ENCODE results near the gene PIEZO2.
"Not testable (repeated sequence)": the region's sequence is repeated elsewhere in the genome, so short reads cannot be mapped to it uniquely, and the experiment has no call there.

PIEZO2 gene

DNA sequence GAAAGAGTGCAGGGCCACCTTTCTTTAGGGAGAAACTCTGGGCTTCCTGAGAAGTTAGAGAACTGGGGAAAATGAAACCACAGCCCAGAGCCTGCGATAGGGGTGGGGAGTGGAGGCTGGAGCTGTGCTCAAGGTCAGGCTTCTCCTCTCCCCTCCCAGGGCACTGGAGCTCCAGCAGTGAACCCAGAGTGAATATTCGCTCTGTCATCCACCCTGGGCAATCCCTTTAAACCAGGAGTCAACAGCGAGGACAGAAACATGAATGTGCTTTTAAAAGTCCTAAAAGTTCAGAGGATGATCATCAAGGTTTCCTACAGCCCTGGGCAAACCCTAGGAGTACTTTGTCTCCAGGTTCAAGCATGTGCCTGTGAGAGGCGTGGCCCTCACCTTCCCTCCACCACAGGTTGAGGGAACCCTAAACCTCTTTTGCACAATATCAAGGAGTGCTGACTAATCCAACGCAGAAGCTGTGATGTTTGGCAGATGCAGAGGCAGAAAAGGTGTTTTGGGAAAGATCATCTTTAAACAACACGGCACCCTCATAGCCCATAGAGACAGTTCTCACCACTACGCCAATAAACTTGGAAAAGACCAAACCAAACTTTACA is 522.7 kb downstream of the PIEZO2 start:
- not testable (repeated sequence) for H3K9me3 ChIP-seq (ENCODE audit: severe bottlenecking); H3K27me3 ChIP-seq (ENCODE audit: insufficient read depth, poor library complexity, severe bottlenecking); H3K27ac ChIP-seq (ENCODE audit: poor library complexity, severe bottlenecking); DNase-seq (ENCODE audit: low spot score); H3K4me1 ChIP-seq (ENCODE audit: insufficient read depth, poor library complexity, severe bottlenecking); H3K36me3 ChIP-seq (ENCODE audit: low read depth); H3K4me3 ChIP-seq (ENCODE audit: severe bottlenecking)
- ATAC-seq (ENCODE audit: low read depth): peak; percentile 74; the same call in 2 of the 3 replicates

DNA sequence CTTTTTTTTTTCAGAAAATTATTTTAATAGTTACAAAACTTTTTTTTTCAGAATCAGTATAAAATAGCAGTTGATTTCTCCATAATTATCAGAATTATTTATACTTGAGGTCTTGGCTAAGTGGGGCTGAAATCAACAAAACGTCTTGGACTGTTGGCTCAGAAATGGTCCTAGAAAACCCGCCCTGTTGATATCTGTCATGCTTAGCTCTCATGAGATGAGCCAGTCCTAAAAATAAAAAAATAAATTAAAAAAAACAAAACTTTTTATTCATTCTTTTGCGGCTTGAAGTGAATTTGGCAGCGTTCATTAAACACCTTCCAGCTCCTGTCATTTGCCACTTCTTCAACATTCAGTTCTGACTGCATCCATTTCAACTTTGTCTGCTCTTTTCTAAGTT is 525.8 kb downstream of the PIEZO2 start:
- H3K4me3 ChIP-seq (ENCODE audit: severe bottlenecking); H3K27ac ChIP-seq (ENCODE audit: poor library complexity, severe bottlenecking); H3K27me3 ChIP-seq (ENCODE audit: insufficient read depth, poor library complexity, severe bottlenecking); H3K4me1 ChIP-seq (ENCODE audit: insufficient read depth, poor library complexity, severe bottlenecking); H3K36me3 ChIP-seq (ENCODE audit: low read depth); DNase-seq (ENCODE audit: low spot score); H3K9me3 ChIP-seq (ENCODE audit: severe bottlenecking); ATAC-seq (ENCODE audit: low read depth): not testable (repeated sequence)

DNA sequence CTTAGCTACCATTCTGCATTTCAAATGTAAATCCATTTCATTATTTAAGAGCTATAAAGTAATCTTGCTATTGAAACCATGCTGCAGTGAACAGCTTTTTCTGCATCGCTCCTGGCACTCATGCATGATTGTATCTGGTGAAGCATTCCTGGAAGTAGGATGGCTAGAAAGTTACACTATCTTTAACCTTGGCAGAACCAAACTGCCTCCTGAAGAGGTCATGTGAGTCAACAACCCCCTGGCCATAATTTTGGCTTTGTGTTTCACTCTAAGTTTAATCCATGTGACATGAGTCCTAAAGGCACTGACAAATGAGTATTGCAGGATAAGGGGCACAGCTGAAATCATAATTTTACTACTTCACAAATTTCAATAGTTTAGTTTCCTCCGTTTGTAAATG is 526.4 kb downstream of the PIEZO2 start:
- H3K27me3 ChIP-seq (ENCODE audit: insufficient read depth, poor library complexity, severe bottlenecking); H3K27ac ChIP-seq (ENCODE audit: poor library complexity, severe bottlenecking); H3K4me1 ChIP-seq (ENCODE audit: insufficient read depth, poor library complexity, severe bottlenecking); H3K36me3 ChIP-seq (ENCODE audit: low read depth); H3K4me3 ChIP-seq (ENCODE audit: severe bottlenecking); ATAC-seq (ENCODE audit: low read depth); DNase-seq (ENCODE audit: low spot score); H3K9me3 ChIP-seq (ENCODE audit: severe bottlenecking): not testable (repeated sequence)

DNA sequence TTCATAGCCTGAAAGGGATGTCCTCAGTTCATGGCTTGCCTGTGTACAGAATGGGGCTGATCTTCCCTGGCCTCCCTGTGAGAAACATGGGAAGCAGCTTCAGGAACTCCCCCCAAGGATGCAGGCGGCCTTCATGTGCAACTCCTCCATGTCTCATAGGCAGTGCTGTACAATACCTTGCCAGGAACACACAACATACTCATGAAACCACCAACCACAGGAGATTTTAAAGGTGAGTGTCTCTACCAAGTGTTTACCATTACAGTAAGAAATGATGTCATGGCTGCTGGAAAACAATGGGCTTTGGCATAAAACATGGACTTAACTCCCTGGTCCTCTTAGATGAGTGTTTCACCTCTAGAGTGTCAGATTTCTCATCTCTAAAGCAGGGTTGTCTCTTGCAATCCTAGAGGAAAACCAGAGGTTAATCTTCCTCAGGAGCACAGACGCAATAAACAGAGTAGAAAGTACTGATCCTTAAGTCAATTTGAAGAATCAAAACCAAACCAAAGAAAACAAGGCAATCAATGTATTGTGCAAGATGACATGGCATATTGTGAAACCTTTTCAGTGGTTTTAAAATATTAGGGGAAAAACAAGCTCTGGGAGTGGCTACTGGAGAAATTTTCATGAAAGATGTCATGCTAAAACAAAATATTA is 528.6 kb downstream of the PIEZO2 start:
- H3K27ac ChIP-seq (ENCODE audit: poor library complexity, severe bottlenecking); H3K4me3 ChIP-seq (ENCODE audit: severe bottlenecking); H3K4me1 ChIP-seq (ENCODE audit: insufficient read depth, poor library complexity, severe bottlenecking); H3K9me3 ChIP-seq (ENCODE audit: severe bottlenecking); H3K36me3 ChIP-seq (ENCODE audit: low read depth); DNase-seq (ENCODE audit: low spot score); H3K27me3 ChIP-seq (ENCODE audit: insufficient read depth, poor library complexity, severe bottlenecking): not testable (repeated sequence)
- ATAC-seq (ENCODE audit: low read depth): peak; percentile 83

Data from RWPE2 (cell line).